GM18511 (cell line): ENCODE measurements around the gene UQCR10.

Source experiments
- ATAC-seq: cut with Tn5 transposase; IDR thresholded peaks from one replicate; pipeline ENCODE4 v1.9.1; 2021; ENCODE audit warnings: mild to moderate bottlenecking, moderate library complexity; ENCODE audit not compliant: unreplicated experiment

Gene UQCR10

DNA sequence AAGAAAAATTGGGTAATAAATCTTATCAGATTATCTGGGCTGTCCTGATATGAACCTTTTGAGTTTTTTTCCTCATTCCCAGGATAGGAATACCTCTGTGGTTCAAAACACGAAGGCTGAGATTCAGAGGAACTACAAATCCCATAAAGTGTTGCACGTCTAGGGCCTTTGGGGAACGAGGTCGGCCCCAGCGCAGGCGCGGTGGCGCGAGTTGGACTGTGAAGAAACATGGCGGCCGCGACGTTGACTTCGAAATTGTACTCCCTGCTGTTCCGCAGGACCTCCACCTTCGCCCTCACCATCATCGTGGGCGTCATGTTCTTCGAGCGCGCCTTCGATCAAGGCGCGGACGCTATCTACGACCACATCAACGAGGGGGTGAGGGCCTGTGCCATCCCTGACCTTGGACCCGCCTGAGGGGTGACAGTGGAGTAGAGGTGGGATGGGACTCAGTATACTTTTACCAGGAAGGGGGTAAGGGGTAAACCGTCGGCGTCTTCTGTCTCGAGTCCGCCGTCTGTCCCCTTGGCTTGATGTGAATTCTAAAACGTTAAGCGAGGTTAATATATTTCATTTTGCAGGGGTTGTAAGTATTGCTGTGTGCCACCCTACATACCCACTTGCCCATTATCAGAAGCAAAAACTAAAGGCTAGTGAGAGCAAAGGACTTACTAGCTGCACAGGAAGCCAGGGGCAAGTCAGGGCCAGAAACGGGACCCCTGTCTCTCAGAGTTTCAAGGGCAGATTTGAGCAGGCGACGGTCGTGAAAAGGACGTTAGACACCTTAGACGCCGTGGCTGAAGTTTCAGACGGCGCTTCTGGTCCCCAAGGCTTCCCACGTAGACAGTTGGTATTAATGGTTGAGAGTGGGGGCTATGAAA lies at the start of gene UQCR10:
Gene UQCR10, plus strand, starts transcription at position 199 of the 881 bp plus-strand sequence. Its CDS starts 30 bp downstream, at position 229.
- peak; percentile 65 for ATAC-seq

GRCh38 chr22:29717789-29718188 lies 49.4 kb upstream of the UQCR10 start:
- ATAC-seq = no peak

GRCh38 chr22:29718949-29719898 lies 47.9 kb upstream of the UQCR10 start:
- ATAC-seq = no peak

- ATAC-seq = no peak
Measured at GRCh38 chr22:29719899-29720645, 47.1 kb upstream of the UQCR10 start, which contains the start of gene CABP7. Gene CABP7, plus strand, starts transcription at chr22:29720003. Its CDS starts 422 bp downstream, at chr22:29720425.

GRCh38 chr22:29720811-29721323 lies 46.3 kb upstream of the UQCR10 start:
- no peak for ATAC-seq

DNA sequence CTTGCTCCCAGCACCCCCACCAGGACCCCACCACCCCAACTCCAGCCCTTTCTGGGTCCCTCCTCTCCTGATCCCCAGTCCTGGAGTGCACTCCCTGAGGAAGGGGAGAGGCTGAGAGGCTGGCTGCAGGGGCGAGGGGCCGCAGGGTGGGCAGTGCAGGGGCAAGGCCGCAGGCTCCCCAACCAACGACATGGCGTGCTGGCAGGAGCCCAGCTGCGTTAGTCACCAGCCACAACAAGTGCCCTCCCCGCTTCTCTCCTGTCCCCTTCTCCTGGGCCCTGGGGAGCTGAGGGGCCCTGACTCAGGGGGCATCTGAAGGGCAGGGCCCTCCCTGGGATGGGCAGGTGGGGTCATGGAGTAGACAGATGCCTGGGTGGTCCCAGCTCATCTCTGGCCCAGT lies 45.0 kb upstream of the UQCR10 start:
- no peak for ATAC-seq

DNA sequence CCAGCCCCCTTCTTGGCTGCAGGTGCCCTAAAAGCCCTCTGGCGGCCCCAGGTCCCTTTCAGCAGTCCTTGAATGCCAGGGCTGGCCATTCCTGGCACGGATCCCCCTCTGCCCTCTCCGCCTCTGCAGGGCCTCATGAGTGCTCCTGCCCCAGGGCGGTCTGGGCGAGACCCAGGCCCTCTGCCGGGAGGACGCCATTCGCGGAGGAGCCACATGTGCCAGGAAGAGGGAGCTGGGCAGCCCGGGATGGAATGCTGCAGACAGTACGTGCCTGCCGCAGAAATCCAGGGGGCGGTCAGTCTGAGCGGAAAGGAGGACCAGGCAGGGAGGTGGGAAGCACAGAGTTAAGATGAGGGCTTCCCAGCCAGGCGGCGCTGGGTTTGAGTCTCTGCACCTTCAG lies 44.6 kb upstream of the UQCR10 start:
- ATAC-seq = no peak

DNA sequence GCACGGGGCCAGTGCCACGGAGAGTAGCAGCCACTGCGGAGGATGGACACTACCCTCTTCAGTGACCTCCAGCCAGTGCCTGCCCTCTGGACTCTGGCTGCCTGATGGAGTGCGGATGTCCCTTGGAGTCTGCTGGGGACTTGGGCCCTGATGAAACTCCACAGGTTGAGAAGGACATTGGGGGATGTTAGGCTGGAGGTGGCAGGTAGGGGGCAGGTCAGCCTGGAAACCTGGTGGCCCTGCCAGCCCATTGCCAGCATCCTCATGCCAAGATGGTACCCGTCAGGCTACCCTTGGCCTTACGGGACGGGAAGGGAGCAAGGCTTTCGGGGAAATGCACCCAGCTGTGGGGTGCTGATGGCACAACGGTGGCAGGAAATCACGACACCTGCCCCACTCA lies 43.4 kb upstream of the UQCR10 start:
- no peak for ATAC-seq

GRCh38 chr22:29724843-29725242 lies 42.3 kb upstream of the UQCR10 start:
- no peak for ATAC-seq

- ATAC-seq = no peak
Measured at GRCh38 chr22:29726106-29726505, 41.1 kb upstream of the UQCR10 start.

DNA sequence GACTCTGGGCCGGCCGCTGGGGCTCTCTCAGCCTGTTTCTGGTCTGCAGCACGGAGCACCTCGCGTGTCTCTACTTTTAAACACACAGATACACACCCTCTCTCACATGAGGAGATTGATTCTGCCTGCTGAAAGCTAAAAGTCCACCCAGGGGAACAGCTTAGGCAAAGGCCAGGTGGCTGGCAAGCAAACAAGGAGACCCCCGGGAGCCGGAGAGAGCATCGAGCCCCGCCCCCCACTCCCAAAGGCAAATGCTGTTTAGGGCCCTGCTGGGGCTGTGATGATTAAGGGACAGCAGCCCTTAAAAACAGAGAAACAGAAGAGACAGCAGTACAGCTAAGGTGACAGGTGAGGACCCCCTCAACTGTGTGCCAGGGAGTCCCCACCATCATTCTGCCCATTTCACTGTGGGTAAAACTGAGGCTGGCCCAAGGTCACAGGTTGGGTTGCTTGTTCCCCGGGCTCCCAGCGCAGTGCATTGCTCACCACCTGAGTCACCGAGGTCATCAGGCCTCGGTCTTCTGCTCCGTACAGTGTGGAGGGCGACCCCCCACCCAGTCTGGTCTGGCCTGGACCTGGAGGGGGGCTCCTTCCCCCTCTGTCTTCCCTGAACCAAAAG lies 40.5 kb upstream of the UQCR10 start:
- no peak for ATAC-seq

DNA sequence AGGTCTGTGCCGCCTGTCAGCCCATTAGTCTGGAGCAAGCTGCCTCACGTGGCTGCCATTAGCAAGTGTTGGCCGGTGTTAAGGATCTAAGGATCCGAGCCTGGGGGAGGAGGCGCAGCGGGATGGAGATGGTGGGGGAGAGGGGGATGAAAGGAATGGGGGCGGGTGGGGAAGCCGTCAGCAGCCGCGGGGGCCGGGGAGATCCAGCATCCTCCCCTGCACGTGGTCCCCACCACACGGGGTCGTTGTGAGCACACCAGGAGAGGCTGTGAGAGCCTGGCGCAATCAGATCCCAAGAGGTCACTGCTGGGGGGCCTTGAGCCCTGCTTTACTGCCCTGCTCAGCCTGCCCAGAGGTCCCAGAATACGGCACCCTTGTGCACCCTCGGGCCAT lies 40.0 kb upstream of the UQCR10 start:
- ATAC-seq = no peak

GRCh38 chr22:29729161-29729560 lies 38.0 kb upstream of the UQCR10 start:
- no peak for ATAC-seq

GRCh38 chr22:29731058-29731850 lies 35.9 kb upstream of the UQCR10 start:
- no peak for ATAC-seq

- ATAC-seq = no peak
Measured at GRCh38 chr22:29732883-29733282, 34.3 kb upstream of the UQCR10 start.

DNA sequence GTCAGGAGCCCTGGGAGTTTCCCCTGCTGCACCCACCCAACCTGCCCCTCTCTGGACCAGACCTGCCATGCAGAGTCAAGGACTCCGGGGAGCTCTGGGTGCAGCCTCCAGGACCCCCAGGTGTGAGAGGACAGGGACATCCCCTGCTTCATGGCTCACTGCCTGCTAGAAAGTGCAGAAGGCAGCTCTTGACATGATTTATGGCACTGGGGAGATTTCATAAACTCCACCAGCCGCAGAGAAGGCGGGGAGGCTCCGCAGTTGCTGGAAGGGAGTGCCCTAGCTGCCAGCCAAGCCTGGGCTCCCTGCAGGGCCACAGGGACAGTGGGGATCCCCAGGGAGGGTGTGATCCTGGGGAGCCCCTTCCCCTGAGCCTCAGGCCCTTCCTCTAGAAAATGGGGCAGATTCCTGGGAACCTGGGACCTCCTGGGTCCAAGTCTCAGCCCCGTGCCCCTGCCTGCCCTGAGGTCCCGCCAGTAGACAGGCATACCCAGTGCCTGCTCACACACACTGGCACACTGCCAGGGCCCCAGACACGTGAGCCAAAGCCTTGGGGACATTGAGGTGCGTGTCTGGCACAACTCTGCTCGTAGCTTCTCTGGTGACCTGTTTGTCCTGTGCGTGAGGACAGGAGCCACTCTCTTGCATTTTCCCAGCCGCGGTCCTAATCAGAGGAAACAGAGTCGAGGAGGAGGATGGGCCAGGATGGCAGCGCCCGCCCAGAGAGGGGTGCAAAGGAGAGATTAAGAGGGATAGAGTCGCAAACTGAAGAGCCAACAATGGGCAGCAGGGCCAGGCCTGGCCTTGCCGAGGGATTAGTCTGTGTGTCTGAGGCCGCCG lies 33.6 kb upstream of the UQCR10 start:
- ATAC-seq = no peak

DNA sequence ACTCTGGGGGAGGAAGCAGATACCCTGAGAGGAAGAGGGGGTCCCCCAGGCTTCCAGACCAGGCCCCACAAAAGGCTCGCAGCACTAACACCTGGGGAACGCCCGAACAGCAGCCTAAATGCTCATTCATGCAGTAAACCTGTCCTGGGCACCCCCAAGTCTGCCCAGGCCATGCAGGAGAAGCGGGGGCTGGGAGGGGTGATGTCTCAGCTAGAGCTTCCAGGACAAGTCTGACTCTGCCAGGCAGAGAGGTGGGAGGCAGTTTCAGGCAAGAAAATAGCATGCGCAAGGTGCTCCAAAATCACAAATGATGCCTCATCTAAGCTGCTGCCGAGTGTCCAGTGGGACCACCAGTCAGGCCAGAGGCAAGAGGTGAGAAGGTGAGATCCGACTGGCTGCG lies 32.8 kb upstream of the UQCR10 start:
- ATAC-seq = no peak

- no peak for ATAC-seq
Measured at GRCh38 chr22:29734838-29735237, 32.3 kb upstream of the UQCR10 start.
